ENCODE data around the gene NYAP2.

DNA sequence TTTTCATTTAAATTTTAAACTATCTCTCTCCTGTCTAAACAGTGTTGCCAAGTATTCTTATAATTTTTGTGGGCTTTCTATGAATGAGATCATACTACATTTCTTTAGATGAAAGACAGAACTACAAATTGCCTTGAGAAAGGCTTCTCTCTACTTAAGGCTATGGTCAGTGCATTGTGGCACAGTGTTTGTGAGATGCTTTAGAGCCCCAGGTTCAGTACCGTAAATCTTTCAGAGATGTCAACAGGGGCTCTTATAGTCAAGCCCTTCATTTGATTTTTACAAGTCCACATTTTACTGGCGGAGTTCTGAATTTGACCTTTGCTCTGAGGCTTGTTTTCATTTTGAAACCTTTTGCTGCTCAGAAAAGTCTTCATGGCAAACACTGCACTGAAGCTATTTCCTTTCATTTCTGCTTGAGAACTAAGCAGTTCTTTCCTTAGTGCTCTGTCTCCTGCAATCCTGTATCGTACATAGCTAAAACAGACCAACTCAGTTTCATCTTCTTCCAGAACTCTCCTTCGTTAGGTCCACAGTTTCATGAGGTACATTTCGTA is 175.2 kb downstream of the NYAP2 start:
- no peak for TF ChIP-seq POLR2A (IDR thresholded peaks at IDR 0.05)
- TF ChIP-seq, protein P1, sequence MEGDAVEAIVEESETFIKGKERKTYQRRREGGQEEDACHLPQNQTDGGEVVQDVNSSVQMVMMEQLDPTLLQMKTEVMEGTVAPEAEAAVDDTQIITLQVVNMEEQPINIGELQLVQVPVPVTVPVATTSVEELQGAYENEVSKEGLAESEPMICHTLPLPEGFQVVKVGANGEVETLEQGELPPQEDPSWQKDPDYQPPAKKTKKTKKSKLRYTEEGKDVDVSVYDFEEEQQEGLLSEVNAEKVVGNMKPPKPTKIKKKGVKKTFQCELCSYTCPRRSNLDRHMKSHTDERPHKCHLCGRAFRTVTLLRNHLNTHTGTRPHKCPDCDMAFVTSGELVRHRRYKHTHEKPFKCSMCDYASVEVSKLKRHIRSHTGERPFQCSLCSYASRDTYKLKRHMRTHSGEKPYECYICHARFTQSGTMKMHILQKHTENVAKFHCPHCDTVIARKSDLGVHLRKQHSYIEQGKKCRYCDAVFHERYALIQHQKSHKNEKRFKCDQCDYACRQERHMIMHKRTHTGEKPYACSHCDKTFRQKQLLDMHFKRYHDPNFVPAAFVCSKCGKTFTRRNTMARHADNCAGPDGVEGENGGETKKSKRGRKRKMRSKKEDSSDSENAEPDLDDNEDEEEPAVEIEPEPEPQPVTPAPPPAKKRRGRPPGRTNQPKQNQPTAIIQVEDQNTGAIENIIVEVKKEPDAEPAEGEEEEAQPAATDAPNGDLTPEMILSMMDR (IDR thresholded peaks at IDR 0.05) = no peak
